Calu3 (cell line): ENCODE data around the gene HEXA. TPM values are rescaled to one million over a fixed set of nuclear protein-coding genes. Genes with fewer than 3 reads are reported as not detected.

Experiments
- BruUV-seq: library from RNA; stranded (reverse); fragments of 400-500 nt; replicated peaks from 2 replicates; lab custom pipeline; 2021; lab: Mats Ljungman, UMichigan
- CTCF ChIA-PET: fragments of 300-600 bp; sonication (Branson Sonifier 250); formaldehyde crosslinking; loops from one replicate; lab custom pipeline; 2022; ENCODE audit warnings: antibody characterized with exemption; lab: Charles Lee
- DNase-seq: peaks from one replicate; pipeline ENCODE4 v3.0.0; 2022
- H3K27ac Mint-ChIP-seq: one replicate; pipeline ENCODE4 v1.8.0; 2022; ENCODE audit warnings: mixed read lengths; ENCODE audit not compliant: unreplicated experiment
- H3K27me3 Mint-ChIP-seq: one replicate; pipeline ENCODE4 v1.8.0; 2022; ENCODE audit warnings: mixed read lengths; ENCODE audit not compliant: unreplicated experiment
- H3K36me3 Mint-ChIP-seq: one replicate; pipeline ENCODE4 v1.8.0; 2022; ENCODE audit warnings: mild to moderate bottlenecking, moderate library complexity, mixed read lengths; ENCODE audit not compliant: insufficient read depth, unreplicated experiment
- H3K4me1 Mint-ChIP-seq: one replicate; pipeline ENCODE4 v1.8.0; 2022; ENCODE audit warnings: mild to moderate bottlenecking, low read depth, mixed read lengths; ENCODE audit not compliant: unreplicated experiment
- H3K4me3 Mint-ChIP-seq: one replicate; pipeline ENCODE4 v1.8.0; 2022; ENCODE audit warnings: mild to moderate bottlenecking, low read depth, moderate library complexity, mixed read lengths; ENCODE audit not compliant: unreplicated experiment
- H3K9me3 Mint-ChIP-seq: one replicate; pipeline ENCODE4 v1.8.0; 2022; ENCODE audit warnings: low read depth, mixed read lengths; ENCODE audit not compliant: unreplicated experiment
- intact Hi-C: fragments of 100-400 bp; cut with micrococcal nuclease; formaldehyde crosslinking; loops from one replicate; pipeline ENCODE4 v1.10.0; 2022; ENCODE audit not compliant: unreplicated experiment
- total RNA-seq: library from RNA; stranded (reverse); gene quantifications from 2 replicates; pipeline ENCODE4 v1.2.3, GENCODE V29; 2022
- TF ChIP-seq, protein P1 (sequence below): fragments of 200-600 bp; IDR thresholded peaks from one replicate; pipeline ENCODE4 v1.8.0; 2022; ENCODE audit warnings: antibody characterized with exemption; ENCODE audit not compliant: unreplicated experiment

The HEXA gene
- total RNA-seq, 1 experiment from 2014 or later = 129 TPM

DNA sequence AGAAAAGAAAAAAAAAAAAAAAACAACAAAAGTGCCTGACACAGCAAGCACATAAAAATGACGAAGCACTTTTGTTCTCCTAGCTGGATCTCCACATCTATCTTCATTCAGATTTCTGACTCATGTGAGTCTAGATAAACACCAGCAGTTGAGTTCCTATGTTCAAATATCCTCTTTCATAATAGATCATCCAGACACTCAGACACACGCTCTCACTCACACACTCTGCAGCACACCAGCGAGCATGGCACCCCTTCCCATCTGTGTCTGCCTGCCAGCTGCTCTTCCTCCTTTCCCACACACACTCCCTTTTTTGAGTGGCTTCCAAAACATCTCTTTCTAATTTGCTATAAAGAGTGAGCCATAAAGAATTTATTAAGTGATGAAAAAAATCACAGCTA is 36.0 kb downstream of the HEXA start:
- intact Hi-C loops = no loop called here
- TF ChIP-seq, protein P1, sequence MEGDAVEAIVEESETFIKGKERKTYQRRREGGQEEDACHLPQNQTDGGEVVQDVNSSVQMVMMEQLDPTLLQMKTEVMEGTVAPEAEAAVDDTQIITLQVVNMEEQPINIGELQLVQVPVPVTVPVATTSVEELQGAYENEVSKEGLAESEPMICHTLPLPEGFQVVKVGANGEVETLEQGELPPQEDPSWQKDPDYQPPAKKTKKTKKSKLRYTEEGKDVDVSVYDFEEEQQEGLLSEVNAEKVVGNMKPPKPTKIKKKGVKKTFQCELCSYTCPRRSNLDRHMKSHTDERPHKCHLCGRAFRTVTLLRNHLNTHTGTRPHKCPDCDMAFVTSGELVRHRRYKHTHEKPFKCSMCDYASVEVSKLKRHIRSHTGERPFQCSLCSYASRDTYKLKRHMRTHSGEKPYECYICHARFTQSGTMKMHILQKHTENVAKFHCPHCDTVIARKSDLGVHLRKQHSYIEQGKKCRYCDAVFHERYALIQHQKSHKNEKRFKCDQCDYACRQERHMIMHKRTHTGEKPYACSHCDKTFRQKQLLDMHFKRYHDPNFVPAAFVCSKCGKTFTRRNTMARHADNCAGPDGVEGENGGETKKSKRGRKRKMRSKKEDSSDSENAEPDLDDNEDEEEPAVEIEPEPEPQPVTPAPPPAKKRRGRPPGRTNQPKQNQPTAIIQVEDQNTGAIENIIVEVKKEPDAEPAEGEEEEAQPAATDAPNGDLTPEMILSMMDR = no peak
- H3K4me3 Mint-ChIP-seq = no peak overlapping the region

DNA sequence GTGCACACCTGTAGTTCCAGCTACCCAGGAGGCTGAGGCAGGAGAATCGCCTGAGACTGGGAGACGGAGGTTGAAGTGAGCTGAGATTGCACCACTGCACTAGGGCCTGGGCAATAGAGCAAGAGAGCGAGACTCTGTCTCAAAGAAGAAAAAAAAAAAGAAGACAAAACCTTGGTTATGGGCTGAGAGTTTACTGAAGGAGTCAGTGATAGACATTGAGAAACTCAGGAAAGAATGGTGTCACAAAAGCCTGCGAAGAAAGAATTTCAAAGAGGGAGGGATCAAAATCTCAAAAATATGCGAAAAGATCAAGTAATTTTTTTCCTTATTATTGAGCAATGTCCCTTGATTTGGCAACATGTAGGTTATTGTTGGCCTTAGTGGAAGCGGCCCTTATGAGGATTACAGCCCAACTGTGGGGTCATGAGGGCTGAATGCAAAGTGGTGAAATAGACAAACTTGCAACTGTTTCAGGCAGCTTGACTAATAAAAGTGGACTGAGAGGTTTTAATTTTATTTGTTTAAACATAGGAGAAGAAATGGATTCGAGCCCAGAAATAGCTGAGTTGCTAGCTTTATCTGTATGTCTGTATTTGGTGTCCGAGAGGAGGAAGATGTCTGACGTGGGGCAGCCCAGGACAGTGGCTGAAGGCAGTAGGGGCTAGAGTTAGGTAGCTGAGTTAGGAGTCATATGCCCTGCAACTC is 37.0 kb downstream of the HEXA start:
- Mint-ChIP-seq H3K27ac (no peak overlapping the region), H3K4me3 (no peak overlapping the region), H3K9me3 (no peaks in the 10 kb centered on the region), H3K27me3 (no peaks in the 10 kb centered on the region), H3K36me3 (peaks cover 6% of the 10 kb centered on the region), H3K4me1 (no peaks in the 10 kb centered on the region)
- intact Hi-C loops = no loop called here
- no peak for DNase-seq
- CTCF ChIA-PET = no interaction called here
- TF ChIP-seq, protein P1 = no peak
- no TSS peak for BruUV-seq

More for the DNA sequence above, 36.0 kb downstream of the HEXA start:
- CTCF ChIA-PET = interaction anchor here (0.7 kb wide), 1 partner anchor 194 kb away, joined by 3 read pairs; no protein-coding TSS in a partner anchor
- BruUV-seq = no TSS peak
- no peaks in the 10 kb centered on the region for H3K9me3 Mint-ChIP-seq
- H3K27ac Mint-ChIP-seq = no peak overlapping the region
- H3K36me3 Mint-ChIP-seq = peaks cover 6% of the 10 kb centered on the region
- DNase-seq = no peak
- no peaks in the 10 kb centered on the region for H3K4me1 Mint-ChIP-seq
- no peaks in the 10 kb centered on the region for H3K27me3 Mint-ChIP-seq

DNA sequence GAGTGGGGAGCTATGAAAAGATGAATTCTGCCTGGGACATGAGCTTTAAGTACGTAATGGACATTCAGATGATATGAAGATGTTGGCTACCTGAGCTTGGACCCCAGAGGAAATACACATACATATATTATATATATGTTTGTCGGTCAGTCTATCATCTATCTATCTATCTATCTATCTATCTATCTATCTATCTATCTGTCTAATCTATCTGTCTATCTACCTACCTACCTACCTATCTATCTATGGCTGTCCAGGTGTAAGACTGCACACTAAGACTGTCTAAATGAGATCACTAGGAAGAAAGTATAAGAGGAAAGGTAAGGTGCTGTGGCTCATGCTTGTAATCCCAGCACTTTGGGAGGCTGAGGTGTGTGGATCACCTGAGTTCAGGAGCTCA is 37.7 kb downstream of the HEXA start:
- TF ChIP-seq, protein P1 = no peak
- intact Hi-C loops = no loop called here
- CTCF ChIA-PET = interaction anchor here (0.5 kb wide), 1 partner anchor 21 kb away, joined by 4 read pairs; no protein-coding TSS in a partner anchor
- H3K36me3 Mint-ChIP-seq = peaks cover 6% of the 10 kb centered on the region
- no peaks in the 10 kb centered on the region for H3K4me1 Mint-ChIP-seq
- BruUV-seq = no TSS peak
- H3K4me3 Mint-ChIP-seq = no peak overlapping the region
- no peaks in the 10 kb centered on the region for H3K9me3 Mint-ChIP-seq
- no peaks in the 10 kb centered on the region for H3K27me3 Mint-ChIP-seq
- no peak for DNase-seq
- no peak overlapping the region for H3K27ac Mint-ChIP-seq

DNA sequence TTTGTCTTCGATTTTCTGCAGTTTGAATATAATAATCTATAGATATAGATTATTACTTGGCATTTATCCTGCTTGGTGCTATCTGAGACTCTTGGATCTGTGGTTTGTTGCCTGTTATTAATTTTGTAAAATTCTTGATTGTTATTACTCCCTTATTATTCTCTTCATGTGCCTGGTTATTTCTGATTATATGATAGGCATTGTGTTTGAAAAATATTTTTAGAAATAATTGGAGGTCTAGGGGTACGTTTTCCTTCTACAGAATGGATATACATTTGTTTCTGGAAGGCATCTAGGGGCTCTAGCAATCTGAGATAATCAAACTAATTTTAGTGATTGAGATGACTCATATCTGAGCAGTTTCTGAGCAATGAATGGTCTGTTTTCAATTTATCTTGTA is 41.0 kb downstream of the HEXA start:
- TF ChIP-seq, protein P1 = no peak
- H3K27me3 Mint-ChIP-seq = no peaks in the 10 kb centered on the region
- no peak overlapping the region for H3K27ac Mint-ChIP-seq
- H3K36me3 Mint-ChIP-seq = no peaks in the 10 kb centered on the region
- no TSS peak for BruUV-seq
- DNase-seq = no peak
- no peaks in the 10 kb centered on the region for H3K9me3 Mint-ChIP-seq
- CTCF ChIA-PET = no interaction called here
- intact Hi-C loops = no loop called here
- H3K4me1 Mint-ChIP-seq = no peaks in the 10 kb centered on the region
- no peak overlapping the region for H3K4me3 Mint-ChIP-seq
